ENCODE results near the gene GRHPR. TPM values are rescaled to one million over a fixed set of nuclear protein-coding genes. Genes with fewer than 3 reads are reported as not detected.

The GRHPR gene
- total and polyA plus RNA-seq, 10 of the 15 experiments (the other 5 are each of a cell fraction or from before 2014, with no cell fraction given) = 52.4 to 194 (median 126) TPM

DNA sequence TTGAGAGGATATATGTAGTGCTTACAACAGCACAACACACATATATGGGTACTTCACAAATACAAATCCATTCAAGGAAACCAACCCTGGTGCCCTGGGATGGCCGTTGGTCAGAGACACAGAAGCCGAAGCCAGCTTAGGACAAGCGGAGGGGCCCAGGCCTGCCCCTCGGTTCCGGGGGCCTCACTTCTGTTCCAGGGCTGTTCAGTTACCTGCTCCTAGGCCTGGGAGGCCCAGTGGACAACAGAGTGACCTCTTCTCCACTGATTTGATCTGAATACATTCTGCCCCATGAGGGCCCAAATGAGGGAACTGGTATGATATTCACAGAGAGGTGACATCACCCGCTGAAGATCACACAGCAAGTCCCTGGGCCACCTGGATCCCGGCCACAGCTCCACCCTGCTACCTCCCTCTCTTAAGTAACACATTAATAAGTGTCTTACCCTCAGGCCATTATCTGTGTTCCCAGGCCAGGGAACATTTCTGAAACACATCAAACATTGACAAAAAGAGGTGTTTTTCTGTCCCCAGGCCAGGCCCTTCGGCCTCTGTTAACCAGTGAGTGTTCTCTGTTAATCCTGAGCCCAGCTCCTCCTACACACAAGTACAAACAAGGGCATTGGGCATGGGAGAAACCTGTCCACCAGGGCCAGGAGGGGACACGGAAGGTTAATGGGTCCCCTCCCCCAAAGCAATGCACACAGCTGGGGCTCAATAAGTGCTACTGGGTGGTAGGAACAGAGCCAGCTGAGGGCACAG, 4.5 kb upstream of the GRHPR start:
- no peak for FAIRE-seq
- H3K79me2 ChIP-seq (ENCODE audit: control insufficient read depth, insufficient read depth, low read length) = peaks cover 10% of the 10 kb centered on the region
- no peaks in the 10 kb centered on the region for H4K20me1 ChIP-seq (ENCODE audit: control insufficient read depth, insufficient read depth)
- in situ Hi-C loops (cut with MboI) (no loop called here), intact Hi-C loops (cut with micrococcal nuclease; ENCODE audit: unreplicated experiment) (no loop called here)
- H3K4me2 ChIP-seq (ENCODE audit: control insufficient read depth, insufficient read depth) = no peak overlapping the region
- H3K4me3 ChIP-seq = no peak overlapping the region
- no peak for TF ChIP-seq KDM1A (IDR thresholded peaks at IDR 0.05; ENCODE audit: borderline replicate concordance)
- TF ChIP-seq, protein P1, sequence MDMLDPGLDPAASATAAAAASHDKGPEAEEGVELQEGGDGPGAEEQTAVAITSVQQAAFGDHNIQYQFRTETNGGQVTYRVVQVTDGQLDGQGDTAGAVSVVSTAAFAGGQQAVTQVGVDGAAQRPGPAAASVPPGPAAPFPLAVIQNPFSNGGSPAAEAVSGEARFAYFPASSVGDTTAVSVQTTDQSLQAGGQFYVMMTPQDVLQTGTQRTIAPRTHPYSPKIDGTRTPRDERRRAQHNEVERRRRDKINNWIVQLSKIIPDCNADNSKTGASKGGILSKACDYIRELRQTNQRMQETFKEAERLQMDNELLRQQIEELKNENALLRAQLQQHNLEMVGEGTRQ (IDR thresholded peaks at IDR 0.05; ENCODE audit: borderline replicate concordance, low read depth, low read length) = no peak
- TF ChIP-seq ZBED1 (IDR thresholded peaks at IDR 0.05; ENCODE audit: borderline replicate concordance) = no peak
- TF ChIP-seq CBFB (IDR thresholded peaks at IDR 0.05; ENCODE audit: low read depth) = no peak
- no peak for TF ChIP-seq LARP7 (IDR thresholded peaks at IDR 0.05)
- TF ChIP-seq NRF1 (conservative IDR thresholded peaks at IDR 0.05; ENCODE audit: low read depth, low read length) = no peak
- no peak for TF ChIP-seq HCFC1 (IDR thresholded peaks at IDR 0.05; ENCODE audit: low read length)
- no peak for TF ChIP-seq NBN (IDR thresholded peaks at IDR 0.05)
- no peak overlapping the region for H3K27ac ChIP-seq (ENCODE audit: control insufficient read depth, insufficient read depth)
- CTCF ChIA-PET = interaction anchor here (1.0 to 3.9 kb wide), 5 partner anchors 8 to 63 kb away, joined by 3 to 12 read pairs (median 6); no protein-coding TSS in a partner anchor
- RAD21 ChIA-PET (ENCODE audit: unreplicated experiment) = interaction anchor here (0.6 to 1.0 kb wide), 2 partner anchors 46 to 64 kb away, joined by 3 to 5 read pairs; no protein-coding TSS in a partner anchor
- 96% methylated on average over 9 of the region's 9 CpGs for WGBS (ENCODE audit: insufficient coverage, insufficient replicate concordance, low lambda C conversion rate, missing lambda C conversion rate)
- H3K27me3 ChIP-seq (replicated peaks in 1 of 2; ENCODE audit: control insufficient read depth in 2 of 2, insufficient read depth in 2 of 2, low read length in 1 of 2) = no peaks in the 10 kb centered on the region
- no peaks in the 10 kb centered on the region for H3K36me3 ChIP-seq (ENCODE audit: control insufficient read depth in 2 of 2, insufficient read depth in 2 of 2, low read length in 1 of 2)
- SMC1A ChIA-PET (ENCODE audit: uncharacterized antibody, unreplicated experiment) = interaction anchor here (0.6 to 1.6 kb wide), 3 partner anchors 46 to 121 kb away, joined by 3 to 5 read pairs (median 3); no protein-coding TSS in a partner anchor
- no peak for ATAC-seq
- H2AFZ ChIP-seq (ENCODE audit: control insufficient read depth, low read depth, low read length) = no peak overlapping the region
- no peak overlapping the region for H3K9ac ChIP-seq (ENCODE audit: control insufficient read depth, insufficient read depth, low read length)
- no TSS peak for BruUV-seq (replicated peaks)
- H3K9me3 ChIP-seq (replicated peaks; ENCODE audit: control insufficient read depth, insufficient read depth, low read length) = no peaks in the 10 kb centered on the region
- H3K4me1 ChIP-seq (ENCODE audit: control insufficient read depth, insufficient read depth, low read length) = peaks cover 27% of the 10 kb centered on the region
- no peak for DNase-seq (ENCODE audit: low read depth, low spot score)
- POLR2A ChIA-PET = interaction anchor here (0.5 to 0.6 kb wide), 2 partner anchors 288 to 384 kb away, joined by 3 to 8 read pairs; partner anchors contain the start of gene PAX5

All from GM12878 (cell line).